Measurements from ENCODE around the gene PTPRC. TPM values are rescaled to one million over a fixed set of nuclear protein-coding genes. Genes with fewer than 3 reads are reported as not detected.

Gene PTPRC
- polyA plus RNA-seq, 2 of the 4 experiments (the other 2 are of a cell fraction), result not detected

DNA sequence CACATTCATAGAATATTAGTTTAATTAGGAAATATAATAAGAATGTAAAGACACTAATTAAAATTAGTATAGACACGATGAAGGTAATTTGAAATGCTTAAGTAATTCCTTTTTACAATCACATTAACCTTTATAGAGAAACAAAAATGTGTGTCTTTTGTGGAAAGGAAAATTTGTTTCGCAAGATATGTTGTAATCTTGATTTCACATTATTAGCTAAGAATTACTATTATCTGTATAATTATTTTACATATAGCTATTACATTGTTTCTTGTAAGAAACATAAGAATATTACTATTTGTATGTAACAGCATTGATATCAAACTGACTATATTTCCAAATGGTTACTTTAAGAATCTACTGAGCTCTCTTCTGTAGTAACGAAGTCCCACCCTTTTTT, 111.2 kb downstream of the PTPRC start:
- 43% methylated on average over 3 of the region's 3 CpGs for WGBS (ENCODE audit: missing lambda C conversion rate)
- DNase-seq (ENCODE audit: low read depth in 1 of 2, low spot score in 1 of 2), result no peak
- Histone ChIP-seq H3K9me3 (no peaks in the 10 kb centered on the region), H3K4me3 (no peak overlapping the region), H3K4me2 (no peak overlapping the region), H3K27ac (no peak overlapping the region), H3K4me1 (no peaks in the 10 kb centered on the region)
- FAIRE-seq, result no peak
- POLR2A ChIA-PET, result no interaction called here
- ATAC-seq, result no peak
- CTCF ChIA-PET, result no interaction called here
- TF ChIP-seq TP53 (CRISPR knock-in tag; IDR thresholded peaks at IDR 0.05) (no peak), MAFK (IDR thresholded peaks at IDR 0.05; ENCODE audit: partially characterized antibody) (no peak), SMC3 (IDR thresholded peaks at IDR 0.05) (no peak)

DNA sequence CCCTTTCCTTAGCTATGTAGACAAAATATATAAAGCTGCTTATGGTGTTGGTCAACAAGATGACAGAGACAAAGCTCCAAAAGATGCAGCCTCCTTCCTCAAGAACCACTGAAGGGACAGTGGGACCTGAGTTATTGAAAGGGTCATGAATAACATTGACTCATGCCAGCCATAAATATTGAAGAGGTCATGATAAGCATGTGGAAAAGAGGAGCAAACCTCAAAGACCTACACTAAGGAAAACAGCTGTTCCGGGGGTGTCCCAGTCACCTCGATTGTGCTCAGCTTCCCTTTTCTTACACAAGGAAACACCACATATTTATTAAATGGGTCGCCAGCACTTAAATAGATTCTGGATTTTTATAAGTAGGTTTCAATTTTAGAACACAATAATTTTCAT, 112.9 kb downstream of the PTPRC start:
- WGBS (ENCODE audit: missing lambda C conversion rate), result 48% methylated on average over 3 of the region's 3 CpGs
- ATAC-seq (no peak), DNase-seq (ENCODE audit: low read depth in 1 of 2, low spot score in 1 of 2) (no peak), FAIRE-seq (no peak)
- no peak overlapping the region for H3K4me3 ChIP-seq
- ChIA-PET CTCF (interaction anchor here (1.3 kb wide), 1 partner anchor 799 kb away, joined by 4 read pairs; no protein-coding TSS in a partner anchor), POLR2A (no interaction called here)
- no peak overlapping the region for H3K27ac ChIP-seq
- no peaks in the 10 kb centered on the region for H3K4me1 ChIP-seq
- H3K4me2 ChIP-seq, result no peak overlapping the region
- no peaks in the 10 kb centered on the region for H3K9me3 ChIP-seq
- TF ChIP-seq EHF (CRISPR knock-in tag; IDR thresholded peaks at IDR 0.05), result no peak
- TF ChIP-seq KDM5A (IDR thresholded peaks at IDR 0.05), result no peak
- TF ChIP-seq RCOR1 (IDR thresholded peaks at IDR 0.05; ENCODE audit: low read depth, low read length), result no peak
- no peak for TF ChIP-seq CEBPB (IDR thresholded peaks at IDR 0.05)
- no peak for TF ChIP-seq SREBF2 (IDR thresholded peaks at IDR 0.05)
- TF ChIP-seq, protein P1, sequence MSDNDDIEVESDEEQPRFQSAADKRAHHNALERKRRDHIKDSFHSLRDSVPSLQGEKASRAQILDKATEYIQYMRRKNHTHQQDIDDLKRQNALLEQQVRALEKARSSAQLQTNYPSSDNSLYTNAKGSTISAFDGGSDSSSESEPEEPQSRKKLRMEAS (IDR thresholded peaks at IDR 0.05), result no peak
- TF ChIP-seq, protein P2, sequence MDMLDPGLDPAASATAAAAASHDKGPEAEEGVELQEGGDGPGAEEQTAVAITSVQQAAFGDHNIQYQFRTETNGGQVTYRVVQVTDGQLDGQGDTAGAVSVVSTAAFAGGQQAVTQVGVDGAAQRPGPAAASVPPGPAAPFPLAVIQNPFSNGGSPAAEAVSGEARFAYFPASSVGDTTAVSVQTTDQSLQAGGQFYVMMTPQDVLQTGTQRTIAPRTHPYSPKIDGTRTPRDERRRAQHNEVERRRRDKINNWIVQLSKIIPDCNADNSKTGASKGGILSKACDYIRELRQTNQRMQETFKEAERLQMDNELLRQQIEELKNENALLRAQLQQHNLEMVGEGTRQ (IDR thresholded peaks at IDR 0.05), result no peak
- no peak for TF ChIP-seq NR3C1 (IDR thresholded peaks at IDR 0.05)
- TF ChIP-seq, protein P3, sequence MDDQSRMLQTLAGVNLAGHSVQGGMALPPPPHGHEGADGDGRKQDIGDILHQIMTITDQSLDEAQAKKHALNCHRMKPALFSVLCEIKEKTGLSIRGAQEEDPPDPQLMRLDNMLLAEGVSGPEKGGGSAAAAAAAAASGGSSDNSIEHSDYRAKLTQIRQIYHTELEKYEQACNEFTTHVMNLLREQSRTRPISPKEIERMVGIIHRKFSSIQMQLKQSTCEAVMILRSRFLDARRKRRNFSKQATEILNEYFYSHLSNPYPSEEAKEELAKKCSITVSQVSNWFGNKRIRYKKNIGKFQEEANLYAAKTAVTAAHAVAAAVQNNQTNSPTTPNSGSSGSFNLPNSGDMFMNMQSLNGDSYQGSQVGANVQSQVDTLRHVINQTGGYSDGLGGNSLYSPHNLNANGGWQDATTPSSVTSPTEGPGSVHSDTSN (IDR thresholded peaks at IDR 0.05), result no peak
- no peak for TF ChIP-seq MAFK (IDR thresholded peaks at IDR 0.05; ENCODE audit: partially characterized antibody)
- TF ChIP-seq FOSB (CRISPR knock-in tag; IDR thresholded peaks at IDR 0.05), result no peak
- no peak for TF ChIP-seq JUN (IDR thresholded peaks at IDR 0.05)
- no peak for TF ChIP-seq BCL3 (IDR thresholded peaks at IDR 0.05)
- TF ChIP-seq HOXA7 (CRISPR knock-in tag; IDR thresholded peaks at IDR 0.05), result no peak
- no peak for TF ChIP-seq FOSL2 (IDR thresholded peaks at IDR 0.05)
- no peak for TF ChIP-seq FOSL2 (CRISPR knock-in tag; IDR thresholded peaks at IDR 0.05)

- H3K4me1 ChIP-seq, result no peaks in the 10 kb centered on the region
- TF ChIP-seq RARB (CRISPR knock-in tag; IDR thresholded peaks at IDR 0.05) (no peak), RCOR1 (IDR thresholded peaks at IDR 0.05; ENCODE audit: low read depth, low read length) (no peak), KDM1A (IDR thresholded peaks at IDR 0.05; ENCODE audit: low read depth) (no peak), RAD21 (conservative IDR thresholded peaks at IDR 0.05 in 1 of 2, IDR thresholded peaks at IDR 0.05 in 1 of 2) (no peak), CHD4 (IDR thresholded peaks at IDR 0.05; ENCODE audit: borderline replicate concordance) (no peak), RFX5 (IDR thresholded peaks at IDR 0.05) (no peak), EP300 (IDR thresholded peaks at IDR 0.05) (no peak), NR3C1 (IDR thresholded peaks at IDR 0.05) (no peak), TP53 (CRISPR knock-in tag; IDR thresholded peaks at IDR 0.05) (no peak), JUNB (IDR thresholded peaks at IDR 0.05) (no peak), MAZ (IDR thresholded peaks at IDR 0.05; ENCODE audit: borderline replicate concordance, low read depth, low read length) (no peak), RNF2 (IDR thresholded peaks at IDR 0.05; ENCODE audit: borderline replicate concordance, low read depth) (no peak), EHMT2 (IDR thresholded peaks at IDR 0.05; ENCODE audit: low read depth) (no peak), KDM5A (IDR thresholded peaks at IDR 0.05) (no peak), FOXS1 (CRISPR knock-in tag; IDR thresholded peaks at IDR 0.05) (no peak), HOXA7 (CRISPR knock-in tag; IDR thresholded peaks at IDR 0.05) (no peak)
- TF ChIP-seq, protein P1 (IDR thresholded peaks at IDR 0.05), result no peak
- TF ChIP-seq, protein P3 (IDR thresholded peaks at IDR 0.05), result no peak
- TF ChIP-seq, protein P4, sequence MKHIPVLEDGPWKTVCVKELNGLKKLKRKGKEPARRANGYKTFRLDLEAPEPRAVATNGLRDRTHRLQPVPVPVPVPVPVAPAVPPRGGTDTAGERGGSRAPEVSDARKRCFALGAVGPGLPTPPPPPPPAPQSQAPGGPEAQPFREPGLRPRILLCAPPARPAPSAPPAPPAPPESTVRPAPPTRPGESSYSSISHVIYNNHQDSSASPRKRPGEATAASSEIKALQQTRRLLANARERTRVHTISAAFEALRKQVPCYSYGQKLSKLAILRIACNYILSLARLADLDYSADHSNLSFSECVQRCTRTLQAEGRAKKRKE (CRISPR knock-in tag; IDR thresholded peaks at IDR 0.05; ENCODE audit: low read depth), result no peak
- ATAC-seq (no peak), DNase-seq (ENCODE audit: low read depth in 1 of 2, low spot score in 1 of 2) (no peak), FAIRE-seq (no peak)
- whole genome bisulfite sequencing (ENCODE audit: missing lambda C conversion rate), result 11% methylated on average over 1 of the region's 1 CpG
- H3K9me3 ChIP-seq, result no peaks in the 10 kb centered on the region
- H3K4me3 ChIP-seq, result no peak overlapping the region
- ChIA-PET POLR2A (no interaction called here), CTCF (interaction anchor here (0.9 to 4.4 kb wide), 4 partner anchors 9 to 795 kb away, joined by 3 to 19 read pairs (median 8); no protein-coding TSS in a partner anchor)
- no peak overlapping the region for H3K4me2 ChIP-seq
- H3K27ac ChIP-seq, result no peak overlapping the region
These were observed 115.8 kb downstream of the PTPRC start for GRCh38 chr1:198754670-198755069.
